GM23338 (cell line): ENCODE measurements around the gene BANK1. TPM values are rescaled to one million over a fixed set of nuclear protein-coding genes. Genes with fewer than 3 reads are reported as not detected.
A peak's percentile ranks its signal among the peaks of the same experiment; 100 is the strongest.

Experiments used
- ATAC-seq: fragments of 200-7000 bp; cut with Tn5 transposase; 3 replicates; pipeline ENCODE4 v1.9.1; 2020
- DNase-seq: peaks from one replicate; pipeline ENCODE4 v3.0.0-alpha.2; 2015; ENCODE audit warnings: low spot score
- H2AFZ ChIP-seq: fragments of 200-600 bp; sonication (generic); 2 replicates; pipeline ENCODE4 v1.8.0; 2016; ENCODE audit warnings: antibody characterized with exemption, mild to moderate bottlenecking, moderate library complexity
- H3F3A ChIP-seq: fragments of 200-600 bp; sonication (generic); replicated peaks from 2 replicates; pipeline ENCODE4 v1.8.0; 2017; ENCODE audit warnings: antibody characterized with exemption, mixed run types, low read depth
- H3K27ac ChIP-seq: fragments of 200-600 bp; sonication (generic); 2 replicates; pipeline ENCODE4 v1.6.1; 2016; ENCODE audit warnings: low read depth
- H3K27me3 ChIP-seq: fragments of 200-600 bp; sonication (generic); 2 replicates; pipeline ENCODE4 v1.8.0; 2016; ENCODE audit warnings: mild to moderate bottlenecking, mixed run types, moderate library complexity; ENCODE audit not compliant: insufficient read depth
- H3K36me3 ChIP-seq: fragments of 200-600 bp; sonication (generic); 2 replicates; pipeline ENCODE4 v1.8.0; 2016; ENCODE audit warnings: mild to moderate bottlenecking; ENCODE audit not compliant: insufficient read depth
- H3K4me1 ChIP-seq: fragments of 200-600 bp; sonication (generic); 2 replicates; pipeline ENCODE4 v1.8.0; 2016; ENCODE audit warnings: mild to moderate bottlenecking, moderate library complexity; ENCODE audit not compliant: insufficient read depth
- H3K4me2 ChIP-seq: fragments of 200-600 bp; sonication (generic); 2 replicates; pipeline ENCODE4 v1.7.1; 2017; ENCODE audit warnings: mixed run types
- H3K4me3 ChIP-seq: fragments of 200-600 bp; sonication (generic); 2 replicates; pipeline ENCODE4 v1.6.1; 2016; ENCODE audit warnings: mixed run types
- H3K79me2 ChIP-seq: fragments of 200-600 bp; sonication (generic); replicated peaks from 2 replicates; pipeline ENCODE4 v1.8.0; 2017; ENCODE audit warnings: mild to moderate bottlenecking; ENCODE audit not compliant: insufficient read depth
- H3K9me2 ChIP-seq: fragments of 200-600 bp; sonication (generic); 2 replicates; pipeline ENCODE4 v1.8.0; 2017; ENCODE audit not compliant: insufficient read depth
- H4K20me1 ChIP-seq: fragments of 200-600 bp; sonication (generic); replicated peaks from 2 replicates; pipeline ENCODE4 v1.8.0; 2017; ENCODE audit warnings: mild to moderate bottlenecking; ENCODE audit not compliant: insufficient read depth
- H3K27ac Mint-ChIP-seq: 2 replicates; pipeline ENCODE4 v1.8.0; 2020; ENCODE audit warnings: inconsistent platforms, mild to moderate bottlenecking, moderate library complexity, mixed read lengths
- H3K27me3 Mint-ChIP-seq: 3 replicates; pipeline ENCODE4 v1.8.0; 2022; ENCODE audit warnings: low read depth, mild to moderate bottlenecking, moderate library complexity, mixed read lengths, inconsistent platforms; ENCODE audit not compliant: insufficient read depth, poor library complexity
- H3K36me3 Mint-ChIP-seq: 3 replicates; pipeline ENCODE4 v1.8.0; 2021; ENCODE audit warnings: low read depth, mild to moderate bottlenecking, inconsistent platforms, moderate library complexity, mixed read lengths
- H3K4me1 Mint-ChIP-seq: 3 replicates; pipeline ENCODE4 v1.8.0; 2020; ENCODE audit warnings: mild to moderate bottlenecking, inconsistent platforms, mixed read lengths
- H3K4me3 Mint-ChIP-seq: 3 replicates; pipeline ENCODE4 v1.8.0; 2021; ENCODE audit warnings: moderate library complexity, mild to moderate bottlenecking, inconsistent platforms, mixed read lengths
- H3K9me3 Mint-ChIP-seq: 3 replicates; pipeline ENCODE4 v1.8.0; 2020; ENCODE audit warnings: moderate library complexity, mild to moderate bottlenecking, inconsistent platforms, mixed read lengths
- CREB1 ChIP-seq: fragments of 250-450 bp; sonication (Bioruptor Pico); IDR thresholded peaks from 2 replicates; pipeline ENCODE4 v1.5.0; 2020; ENCODE audit warnings: low read depth, mild to moderate bottlenecking, moderate library complexity
- CTCF ChIP-seq, 2 experiments: fragments of 200-600 bp in 1 of 2; sonication (generic) in 1 of 2; conservative IDR thresholded peaks; 2 replicates each; pipeline versions ENCODE4 v1.5.1 to v1.6.1; 2016 to 2017; ENCODE audit warnings: antibody characterized with exemption in 2 of 2, low read depth in 2 of 2, mild to moderate bottlenecking in 2 of 2, moderate library complexity in 1 of 2
- ETS1 ChIP-seq: IDR thresholded peaks from 2 replicates; pipeline ENCODE4 v1.6.1; 2016; ENCODE audit warnings: antibody characterized with exemption
- EZH2phosphoT487 ChIP-seq: fragments of 200-600 bp; sonication (generic); IDR thresholded peaks from one replicate; pipeline ENCODE4 v1.8.1; 2018; ENCODE audit warnings: antibody characterized with exemption; ENCODE audit not compliant: unreplicated experiment
- JUNB ChIP-seq: IDR thresholded peaks from one replicate; pipeline ENCODE4 v1.6.1; 2016; ENCODE audit warnings: antibody characterized with exemption; ENCODE audit not compliant: unreplicated experiment
- NANOG ChIP-seq: IDR thresholded peaks from 2 replicates; pipeline ENCODE4 v1.6.1; 2016; ENCODE audit warnings: antibody characterized with exemption, borderline replicate concordance
- REST ChIP-seq: IDR thresholded peaks from one replicate; pipeline ENCODE4 v1.6.1; 2018; ENCODE audit warnings: antibody characterized with exemption; ENCODE audit not compliant: unreplicated experiment
- STAT1 ChIP-seq: IDR thresholded peaks from one replicate; pipeline ENCODE4 v1.6.1; 2016; ENCODE audit warnings: antibody characterized with exemption; ENCODE audit not compliant: unreplicated experiment
- ZNF331 ChIP-seq: fragments of 250-450 bp; sonication (Bioruptor Pico); IDR thresholded peaks from 2 replicates; pipeline ENCODE4 v1.5.0; 2020; ENCODE audit warnings: low read depth, mild to moderate bottlenecking, moderate library complexity
- ZNF462 ChIP-seq: fragments of 250-450 bp; sonication (Bioruptor Pico); IDR thresholded peaks from 2 replicates; pipeline ENCODE4 v1.5.0; 2020; ENCODE audit warnings: mild to moderate bottlenecking, moderate library complexity
- polyA plus RNA-seq: library from polyadenylated mRNA; unstranded; fragments of >200 nt; fragmentation: Nextera tagmentation; extraction: Ambion mirVana; gene quantifications from 2 replicates; pipeline ENCODE4 v1.2.1, GENCODE V29; 2016
- total RNA-seq: library from RNA; depleted of rRNA; stranded (reverse); fragments of >200 nt; shearing (Covaris generic); gene quantifications from 2 replicates; pipeline ENCODE4 v1.2.3, GENCODE V29; 2014

BANK1 gene
- total and polyA plus RNA-seq, 2 experiments from 2014 or later: 0.86 to 0.87 TPM

- no peaks in the 10 kb centered on the region for H3K36me3 ChIP-seq
- H3K27ac ChIP-seq: no peak overlapping the region
- H3K9me2 ChIP-seq: no peaks in the 10 kb centered on the region
- Mint-ChIP-seq H3K9me3 (peaks cover 3% of the 10 kb centered on the region; the same call in 1 of the 3 replicates), H3K36me3 (no peaks in the 10 kb centered on the region; the same call in 2 of the 3 replicates), H3K4me1 (peaks cover 5% of the 10 kb centered on the region), H3K4me3 (no peak overlapping the region), H3K27ac (no peak overlapping the region), H3K27me3 (peaks cover 3% of the 10 kb centered on the region)
- DNase-seq (no peak), ATAC-seq (no peak)
- TF ChIP-seq JUNB: no peak
- no peak for TF ChIP-seq ZNF331 (CRISPR knock-in tag)
- no peak for TF ChIP-seq CREB1 (CRISPR knock-in tag)
- TF ChIP-seq NANOG: no peak
- TF ChIP-seq ZNF462 (CRISPR knock-in tag): no peak
- no peak for TF ChIP-seq ETS1
- TF ChIP-seq EZH2phosphoT487: no peak
- no peak for TF ChIP-seq REST
- TF ChIP-seq STAT1: no peak
- no peak for TF ChIP-seq CTCF (conservative IDR thresholded peaks at IDR 0.05; ENCODE audit: low read depth in 2 of 2)
- H3K4me2 ChIP-seq: no peak overlapping the region
- no peaks in the 10 kb centered on the region for H3K4me1 ChIP-seq
- no peaks in the 10 kb centered on the region for H3F3A ChIP-seq
- H4K20me1 ChIP-seq: no peaks in the 10 kb centered on the region
- no peak overlapping the region for H3K4me3 ChIP-seq
- no peaks in the 10 kb centered on the region for H3K27me3 ChIP-seq
- peak overlapping the region; percentile 19; the same call in 1 of the 2 replicates for H2AFZ ChIP-seq
- no peaks in the 10 kb centered on the region for H3K79me2 ChIP-seq
Observed at GRCh38 chr4:101851672-101852071, 61.1 kb downstream of the BANK1 start.
